HG02884 (cell line): ENCODE data around the gene TFPT.

ENCODE experiments used
- ATAC-seq: cut with Tn5 transposase; IDR thresholded peaks from one replicate; pipeline ENCODE4 v1.9.1; 2021; ENCODE audit warnings: mild to moderate bottlenecking, moderate library complexity; ENCODE audit not compliant: unreplicated experiment

The TFPT gene

DNA sequence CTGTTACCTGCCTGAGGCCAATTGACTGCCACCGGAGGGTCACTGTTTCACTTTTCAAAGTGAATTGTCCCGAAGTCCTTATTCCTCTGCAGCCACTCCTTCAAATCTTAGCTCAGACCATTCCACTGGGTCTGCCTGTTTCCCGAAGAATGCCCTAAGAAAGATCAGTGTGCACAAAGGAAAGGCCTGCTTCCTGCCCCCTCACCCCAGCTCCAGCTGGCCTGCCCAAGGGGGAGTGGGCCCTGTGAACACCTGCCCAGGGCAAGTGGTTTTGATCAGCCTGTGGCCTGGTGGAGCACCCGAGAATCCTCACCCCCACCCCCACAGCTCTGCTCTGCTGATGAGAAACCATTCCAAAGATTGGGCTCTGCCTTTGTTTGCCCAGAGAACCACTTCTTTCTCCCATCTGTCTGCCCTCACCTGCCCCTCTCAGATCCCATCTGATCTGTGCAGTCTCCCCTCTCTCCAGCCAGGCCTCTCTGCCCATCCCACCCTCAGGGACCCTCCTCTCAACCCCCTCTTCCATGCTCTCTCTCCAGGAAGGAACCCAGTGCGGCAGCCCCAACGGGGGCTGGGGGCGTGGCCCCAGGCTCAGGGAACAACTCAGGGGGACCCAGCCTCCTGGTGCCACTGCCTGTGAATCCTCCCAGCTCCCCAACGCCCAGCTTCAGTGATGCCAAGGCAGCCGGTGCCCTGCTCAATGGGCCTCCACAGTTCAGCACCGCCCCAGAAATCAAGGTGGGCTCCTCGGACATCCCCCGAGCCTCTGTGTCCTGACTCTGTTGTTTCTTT, 33.8 kb upstream of the TFPT start:
- ATAC-seq, result no peak

DNA sequence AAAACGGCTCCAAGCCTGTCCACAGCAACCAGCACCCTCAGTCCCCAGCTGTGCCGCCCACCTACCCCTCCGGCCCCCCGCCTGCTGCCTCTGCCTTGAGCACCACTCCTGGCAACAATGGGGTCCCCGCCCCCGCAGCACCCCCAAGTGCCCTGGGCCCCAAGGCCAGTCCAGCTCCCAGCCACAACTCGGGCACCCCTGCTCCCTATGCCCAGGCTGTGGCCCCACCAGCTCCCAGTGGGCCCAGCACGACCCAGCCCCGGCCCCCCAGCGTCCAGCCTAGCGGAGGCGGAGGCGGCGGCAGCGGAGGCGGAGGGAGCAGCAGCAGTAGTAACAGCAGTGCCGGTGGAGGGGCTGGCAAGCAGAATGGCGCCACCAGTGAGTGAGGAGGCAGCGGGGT, 32.7 kb upstream of the TFPT start:
- ATAC-seq, result no peak

DNA sequence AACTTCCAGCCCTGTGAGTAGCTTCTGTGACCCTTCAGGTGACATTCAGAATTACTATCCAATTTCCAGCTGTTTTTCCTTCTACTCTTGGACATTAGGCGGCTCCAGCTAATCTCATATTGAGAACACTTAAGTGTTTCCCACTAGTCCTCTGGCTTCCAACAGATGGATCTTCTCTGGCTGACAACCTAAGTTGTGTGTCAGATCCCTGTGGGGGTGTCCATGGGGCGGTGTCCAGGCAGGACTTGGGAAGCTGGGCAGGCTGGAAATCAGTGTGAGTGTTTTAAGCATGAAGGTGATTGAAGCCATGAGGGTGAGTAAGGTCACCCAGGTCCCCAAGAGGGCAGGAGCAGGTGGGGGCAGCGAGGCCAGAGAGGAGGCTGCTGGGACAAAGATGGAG, 32.2 kb upstream of the TFPT start:
- no peak for ATAC-seq

DNA sequence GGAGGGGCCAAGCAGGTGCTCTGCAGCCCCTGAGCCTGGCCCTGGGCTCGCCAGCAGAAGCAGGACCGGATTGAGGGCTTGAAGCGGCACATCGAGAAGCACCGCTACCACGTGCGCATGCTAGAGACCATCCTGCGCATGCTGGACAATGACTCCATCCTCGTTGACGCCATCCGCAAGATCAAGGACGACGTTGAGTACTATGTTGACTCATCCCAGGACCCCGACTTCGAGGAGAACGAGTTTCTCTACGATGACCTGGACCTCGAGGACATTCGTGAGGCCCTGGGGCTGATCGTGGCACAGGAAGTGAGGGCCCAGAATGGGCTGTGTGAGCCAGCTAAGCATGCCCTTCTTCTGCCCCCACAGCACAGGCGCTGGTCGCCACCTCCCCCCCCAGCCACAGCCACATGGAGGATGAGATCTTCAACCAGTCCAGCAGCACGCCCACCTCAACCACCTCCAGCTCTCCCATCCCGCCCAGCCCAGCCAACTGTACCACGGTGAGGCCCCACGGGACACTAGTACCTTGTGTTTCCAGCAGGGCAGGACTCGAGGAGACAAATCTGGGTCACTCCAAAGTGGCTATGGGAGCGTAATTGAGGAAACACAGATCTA, 30.2 kb upstream of the TFPT start:
- ATAC-seq, result no peak

DNA sequence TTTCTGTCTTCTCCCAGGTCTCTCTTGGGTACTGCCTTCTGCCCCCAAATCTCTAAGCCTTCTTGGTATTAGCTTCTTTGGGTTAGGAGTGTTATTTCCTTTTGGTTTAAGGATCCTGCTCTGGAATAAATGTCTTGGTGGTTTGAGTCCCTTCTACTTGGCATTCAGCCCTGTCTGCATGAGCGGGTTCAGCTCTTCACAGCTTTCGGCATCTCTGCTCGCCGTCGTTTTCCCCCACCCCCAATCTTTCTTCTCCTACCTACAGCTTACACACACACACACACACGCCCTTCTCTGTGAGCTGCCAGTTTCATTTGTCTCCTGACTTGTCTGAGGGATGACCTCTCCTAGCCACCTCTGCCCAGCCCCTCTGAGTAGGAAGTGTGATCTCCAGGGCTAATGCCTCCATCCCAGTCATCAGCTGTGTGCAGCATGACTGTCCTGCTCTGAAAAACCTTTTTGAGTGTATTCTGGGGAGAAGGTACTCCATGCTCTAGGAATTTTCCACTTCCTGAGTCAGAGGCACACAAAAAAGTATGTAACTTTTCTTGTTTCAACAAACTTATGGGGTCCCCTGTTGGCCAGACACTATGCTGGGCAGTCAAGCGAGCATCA, 26.8 kb upstream of the TFPT start:
- ATAC-seq, result no peak

DNA sequence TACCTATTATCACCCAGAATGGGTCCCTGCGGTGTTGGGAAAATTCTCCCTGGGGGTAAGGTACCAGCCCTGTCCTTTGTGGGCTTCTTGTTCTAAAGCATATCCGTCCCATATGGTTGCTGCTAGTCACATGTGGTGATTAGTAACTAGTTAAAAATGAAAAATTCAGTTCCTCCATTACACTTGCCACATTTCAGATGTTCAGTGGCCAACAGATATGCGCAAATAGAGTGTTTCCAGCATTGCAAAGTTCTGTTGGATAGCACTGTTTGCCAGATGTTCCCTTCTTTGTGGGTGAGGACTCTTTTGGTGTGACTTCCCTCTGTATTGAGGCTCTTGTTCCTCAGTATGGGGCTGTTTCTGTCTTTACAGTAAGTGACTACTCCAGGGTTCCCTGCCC, 25.9 kb upstream of the TFPT start:
- ATAC-seq, result no peak

DNA sequence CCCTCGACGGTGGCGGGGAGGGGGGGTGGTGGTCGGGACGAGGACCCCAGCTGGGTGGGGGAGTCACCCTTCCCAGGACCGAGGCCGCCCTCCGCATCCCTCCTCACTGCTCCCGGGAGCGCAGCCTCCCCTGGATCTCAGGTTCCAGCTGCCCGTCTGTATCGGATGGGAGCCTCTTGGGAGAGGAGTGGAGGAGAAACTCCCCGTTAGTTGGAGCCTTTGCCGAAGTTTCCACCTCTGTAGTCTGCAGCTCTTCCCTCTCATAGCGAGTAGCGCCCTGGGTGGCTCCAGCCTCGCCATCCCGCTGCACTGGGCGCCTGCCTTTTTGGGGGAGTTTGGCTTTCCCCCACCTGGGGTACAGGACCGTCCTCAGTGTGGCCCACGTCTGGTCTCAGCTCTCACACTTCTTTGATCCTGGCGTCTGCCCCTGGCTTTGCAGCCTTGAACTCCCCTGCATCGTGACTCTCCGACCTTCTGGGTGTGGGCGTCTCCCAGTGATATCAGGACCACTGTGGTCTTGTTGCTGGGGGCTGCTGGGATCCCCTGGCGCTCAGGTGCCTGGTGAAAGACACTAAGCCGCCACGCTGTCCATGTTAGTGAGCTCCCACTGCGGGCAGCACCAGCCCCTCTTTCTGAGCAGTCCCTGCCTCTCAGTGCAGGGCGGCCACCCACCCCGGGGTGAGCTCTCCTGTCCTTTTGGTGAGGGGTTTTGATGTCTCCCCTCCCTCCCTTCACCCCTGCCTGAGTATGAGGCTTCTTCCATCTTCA, 23.2 kb upstream of the TFPT start:
- no peak for ATAC-seq

DNA sequence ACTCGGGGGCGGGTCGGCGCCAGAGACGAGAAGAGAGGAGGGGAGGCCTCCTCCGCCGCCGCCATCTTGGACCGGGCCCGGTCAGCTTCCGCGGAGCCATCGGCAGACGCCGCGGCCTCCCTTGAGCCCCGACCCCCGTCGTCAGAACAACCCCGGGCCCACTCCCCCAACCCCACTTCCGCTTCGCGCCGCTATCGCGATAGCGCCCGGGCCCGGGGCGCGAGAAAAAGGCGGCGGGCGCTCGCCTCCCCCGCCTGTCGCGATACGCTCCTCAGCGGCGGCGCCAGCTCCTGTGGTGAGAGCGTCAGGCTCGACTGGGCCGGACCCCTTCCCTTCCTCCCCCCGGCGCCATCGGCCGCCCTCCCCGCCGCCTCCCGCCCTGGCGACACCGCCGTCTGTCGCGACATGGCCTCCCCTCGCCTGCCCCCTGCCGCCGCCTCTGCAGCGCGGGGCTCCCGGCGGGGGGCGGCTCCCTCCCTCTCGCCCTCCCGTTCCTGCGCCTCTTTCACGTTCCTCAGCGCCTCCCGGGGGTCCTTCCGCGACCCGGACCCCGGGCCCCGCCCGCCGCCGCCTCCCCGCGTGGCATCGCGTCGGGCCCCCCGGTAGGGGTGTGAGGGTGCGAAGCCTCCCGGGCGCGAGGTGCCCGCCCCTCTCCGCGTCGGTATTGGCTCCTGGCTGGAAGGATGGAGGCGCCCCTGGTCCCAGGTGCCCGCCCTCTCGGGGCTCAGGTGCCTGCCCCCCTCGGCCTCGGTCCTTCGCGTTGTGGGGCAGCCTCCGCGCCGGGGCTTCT, 22.4 kb upstream of the TFPT start, which contains the start of gene CNOT3:
CNOT3 (plus strand) TSS at position 64 of the 790 bp plus-strand sequence. CDS start 5,217 bp downstream, outside the sequence.
- ATAC-seq, result no peak

DNA sequence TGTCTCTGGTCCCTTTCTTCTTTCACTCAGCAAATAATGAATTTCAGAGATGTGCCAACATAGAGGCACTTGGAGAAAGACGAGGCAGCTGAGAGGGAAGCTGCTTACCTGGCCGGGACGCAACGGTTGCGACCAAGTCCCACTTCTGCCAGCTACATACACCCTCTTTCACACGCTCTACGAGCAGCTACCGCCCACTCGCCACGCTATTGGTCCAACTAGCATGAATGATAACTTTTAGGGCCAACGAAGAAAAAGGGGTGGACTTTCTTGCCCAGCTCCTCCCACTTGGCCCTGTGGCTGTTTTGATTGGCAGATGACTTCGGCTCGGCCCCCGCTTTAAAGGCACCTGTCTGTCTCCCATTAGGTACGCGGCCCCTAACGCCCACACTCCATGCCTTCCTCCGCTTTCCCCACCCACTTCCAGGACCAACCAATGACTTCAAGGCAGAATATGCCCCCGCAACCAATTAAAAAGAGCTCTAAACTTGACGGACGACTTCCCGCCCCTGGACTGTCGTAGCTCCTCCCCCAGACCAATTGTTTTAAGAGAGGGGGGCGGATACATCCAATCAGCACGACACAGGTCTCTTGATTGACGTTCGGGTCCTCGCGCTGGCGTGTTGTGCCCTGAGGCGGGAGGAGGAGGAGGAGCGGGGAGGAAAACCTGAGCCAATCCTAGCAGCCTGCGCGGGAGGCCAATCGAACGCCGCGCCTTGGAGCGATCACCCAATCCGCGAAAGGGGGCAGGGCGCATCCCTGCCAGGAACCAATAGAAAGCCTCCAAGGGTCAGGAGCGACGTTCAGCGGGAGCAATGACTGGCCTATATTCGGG, 21.6 kb upstream of the TFPT start:
- peak; percentile 77 for ATAC-seq

DNA sequence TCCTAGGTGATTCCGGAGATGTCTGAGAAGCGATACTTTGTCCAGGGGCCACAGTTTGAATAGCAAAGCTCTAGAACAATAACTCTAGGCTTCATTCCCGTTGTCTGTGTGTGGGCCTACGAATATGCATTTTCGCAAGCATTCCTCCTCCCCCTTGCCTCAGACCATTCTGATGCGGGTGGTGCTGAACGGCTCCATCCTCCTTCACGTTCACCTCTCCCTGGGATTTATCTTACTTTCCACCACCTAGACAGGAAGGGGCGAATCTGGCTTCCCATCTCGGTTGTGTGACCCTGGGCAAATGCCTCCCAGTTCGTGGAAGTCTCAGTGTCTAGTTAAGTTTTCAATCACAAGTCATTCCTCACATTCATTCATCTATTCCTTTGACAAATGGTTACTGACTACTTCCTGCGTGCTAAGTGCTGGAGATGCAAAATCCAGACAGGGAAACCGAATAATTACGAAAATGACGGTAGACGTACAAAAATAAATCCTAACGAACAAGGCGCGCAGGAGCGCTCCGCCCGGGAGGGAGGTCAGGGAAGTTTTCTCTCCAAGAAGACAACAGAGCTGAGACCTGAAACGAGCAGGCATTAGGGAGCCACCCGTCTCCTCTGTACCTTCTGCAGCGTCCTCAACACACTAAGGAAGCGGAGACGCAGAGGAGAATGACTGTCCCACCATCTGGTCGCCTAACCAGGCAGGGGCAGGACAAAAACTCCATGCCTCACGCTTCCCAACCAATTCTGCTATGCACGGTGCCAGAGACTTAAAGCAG, 20.8 kb upstream of the TFPT start:
- no peak for ATAC-seq

DNA sequence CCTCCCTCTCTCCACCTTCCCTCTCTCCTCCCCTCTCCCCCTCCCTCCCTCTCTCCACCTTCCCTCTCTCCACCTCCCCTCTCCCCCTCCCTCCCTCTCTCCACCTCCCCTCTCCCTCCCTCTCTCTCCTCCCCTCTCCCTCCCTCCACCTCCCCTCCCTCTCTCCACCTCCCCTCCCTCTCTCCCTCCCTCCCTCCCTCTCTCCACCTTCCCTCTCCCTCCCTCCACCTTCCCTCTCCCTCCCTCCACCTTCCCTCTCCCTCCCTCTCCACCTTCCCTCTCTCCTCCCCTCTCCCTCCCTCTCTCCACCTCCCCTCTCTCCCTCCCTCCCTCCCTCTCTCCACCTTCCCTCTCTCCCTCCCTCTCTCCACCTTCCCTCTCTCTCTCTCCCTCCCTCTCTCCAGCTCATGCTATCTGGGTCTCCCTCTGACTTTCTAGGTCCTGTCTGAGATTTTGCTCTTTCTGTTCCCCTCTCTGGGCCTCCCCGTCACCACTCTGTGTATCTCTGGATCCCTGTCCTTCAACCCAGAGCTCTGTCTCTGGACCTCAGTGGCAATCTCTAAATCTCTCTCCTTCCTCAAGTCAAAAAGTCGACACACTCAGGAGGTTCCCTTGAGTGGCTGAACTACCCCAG, 18.6 kb upstream of the TFPT start:
- no peak for ATAC-seq

DNA sequence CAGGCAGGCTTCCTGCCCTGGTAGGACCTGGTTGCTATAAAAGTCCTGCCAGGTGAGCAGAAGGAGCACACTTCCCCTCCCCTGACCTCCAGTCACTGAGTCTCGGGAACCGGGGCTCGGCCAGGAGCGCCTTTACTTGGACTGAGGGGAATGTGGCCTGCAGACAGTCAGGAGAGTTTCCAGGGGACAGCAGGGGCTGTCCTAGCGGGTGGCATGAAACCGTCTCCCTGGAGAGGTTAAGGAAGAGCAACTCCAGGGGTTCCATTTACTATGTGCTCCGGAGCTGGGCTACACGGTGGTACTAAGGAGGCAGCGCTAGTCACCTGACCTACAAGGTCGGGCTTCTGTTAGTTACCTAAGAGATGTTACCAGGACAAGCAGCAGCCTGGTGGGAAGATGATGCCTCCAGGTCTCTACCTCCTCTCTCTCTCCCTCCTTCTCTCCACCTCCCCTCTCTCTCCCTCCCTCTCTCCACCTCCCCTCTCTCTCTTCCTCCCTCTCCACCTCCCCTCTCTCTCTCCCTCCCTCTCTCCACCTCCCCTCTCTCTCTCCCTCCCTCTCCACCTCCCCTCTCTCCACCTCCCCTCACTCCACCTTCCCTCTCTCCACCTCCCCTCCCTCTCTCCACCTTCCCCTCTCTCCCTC, 18.0 kb upstream of the TFPT start:
- no peak for ATAC-seq

DNA sequence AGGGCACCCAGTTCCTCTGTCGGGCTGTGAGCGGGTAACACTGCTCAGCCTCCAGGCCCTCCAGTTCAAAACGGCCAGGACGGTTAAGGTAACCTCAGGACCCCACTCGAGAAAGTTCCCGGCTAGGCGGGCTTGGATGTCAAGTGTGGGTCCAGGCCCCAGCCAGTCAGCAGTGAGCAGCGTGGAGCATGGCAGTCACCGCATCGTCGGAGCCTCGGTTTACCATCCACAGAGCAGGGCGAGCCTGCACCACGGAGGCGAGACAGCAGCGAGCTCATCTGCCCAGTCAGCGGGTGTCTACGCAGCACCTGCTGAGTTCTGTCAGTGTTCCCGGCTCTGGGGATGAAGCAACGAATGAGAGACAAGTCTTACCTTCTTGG, 14.2 kb upstream of the TFPT start:
- ATAC-seq, result no peak

DNA sequence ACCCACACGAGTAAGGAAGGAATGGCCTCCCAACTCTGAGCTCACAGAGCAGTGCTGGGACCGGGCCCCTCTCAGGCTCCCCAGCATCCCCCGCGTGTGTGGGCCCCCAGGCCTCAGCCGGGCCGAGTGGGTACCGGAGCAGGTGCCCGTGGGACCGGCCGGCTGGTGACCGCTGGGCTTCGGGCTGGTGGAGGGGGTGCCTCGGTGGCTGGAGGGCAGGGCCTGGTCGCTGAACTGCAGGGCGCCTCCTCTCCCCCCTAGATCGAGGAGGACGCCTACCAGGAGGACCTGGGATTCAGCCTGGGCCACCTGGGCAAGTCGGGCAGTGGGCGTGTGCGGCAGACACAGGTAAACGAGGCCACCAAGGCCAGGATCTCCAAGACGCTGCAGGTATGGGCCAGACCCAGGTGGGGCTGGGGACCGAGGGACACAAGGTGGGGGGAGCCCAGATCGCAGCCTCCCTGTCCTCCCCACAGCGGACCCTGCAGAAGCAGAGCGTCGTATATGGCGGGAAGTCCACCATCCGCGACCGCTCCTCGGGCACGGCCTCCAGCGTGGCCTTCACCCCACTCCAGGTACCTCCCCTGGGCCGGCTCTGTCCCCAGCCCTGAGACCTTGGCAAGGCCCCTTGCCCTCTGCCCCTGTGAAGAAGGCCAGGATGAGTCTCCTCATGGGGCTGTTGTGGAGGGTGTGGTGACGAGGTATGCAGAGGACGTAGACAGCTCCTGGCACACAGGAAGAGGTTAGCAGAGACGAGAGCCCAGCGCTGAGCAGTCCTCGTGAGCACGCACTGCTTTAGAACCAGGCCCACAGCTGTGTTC, 13.5 kb upstream of the TFPT start:
- ATAC-seq, result no peak

DNA sequence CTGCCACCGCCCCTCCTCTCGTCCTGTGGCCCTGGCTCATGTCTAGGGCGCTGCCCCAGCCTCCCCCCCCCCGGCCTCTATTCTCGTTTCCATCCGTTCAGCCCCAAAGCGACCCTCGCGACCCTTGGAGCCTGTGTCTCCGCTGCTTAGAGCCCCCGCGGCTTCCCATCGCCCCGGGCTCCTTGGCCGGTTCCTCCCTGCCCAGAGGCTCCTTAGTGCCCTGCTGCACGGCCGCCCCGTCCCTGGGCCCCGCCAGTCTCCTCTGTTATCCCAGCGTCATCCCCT, 12.9 kb upstream of the TFPT start:
- ATAC-seq, result no peak

DNA sequence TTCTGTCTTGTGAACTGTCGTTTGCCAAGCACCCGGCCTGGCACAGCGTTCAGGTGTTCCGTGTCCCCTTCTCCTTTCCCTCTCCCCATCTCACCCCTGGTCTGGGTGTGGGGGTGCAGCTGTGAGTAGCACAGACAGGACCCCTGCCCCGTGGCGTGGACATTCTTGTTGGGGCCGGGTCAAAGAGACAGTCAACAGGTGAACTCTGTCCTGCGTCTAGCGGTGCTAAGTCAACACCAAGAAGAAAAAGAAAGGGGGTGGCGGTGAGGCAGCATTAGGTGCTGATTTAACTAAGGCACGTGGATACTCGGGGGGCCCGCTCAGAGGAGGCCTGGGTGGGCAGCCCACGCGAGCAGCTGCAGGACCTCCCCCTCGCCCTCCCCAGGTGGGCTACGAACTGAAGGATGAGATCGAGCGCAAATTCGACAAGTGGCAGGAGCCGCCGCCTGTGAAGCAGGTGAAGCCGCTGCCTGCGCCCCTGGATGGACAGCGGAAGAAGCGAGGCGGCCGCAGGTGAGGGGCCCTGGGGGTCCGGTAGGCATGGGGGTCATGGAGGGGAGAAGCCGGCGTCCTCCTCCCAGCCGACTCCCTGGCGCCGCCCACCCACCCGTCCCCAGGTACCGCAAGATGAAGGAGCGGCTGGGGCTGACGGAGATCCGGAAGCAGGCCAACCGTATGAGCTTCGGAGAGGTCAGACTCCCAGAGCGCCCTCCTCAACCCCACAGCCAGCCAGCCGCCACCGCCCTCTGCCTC, 12.4 kb upstream of the TFPT start:
- no peak for ATAC-seq

DNA sequence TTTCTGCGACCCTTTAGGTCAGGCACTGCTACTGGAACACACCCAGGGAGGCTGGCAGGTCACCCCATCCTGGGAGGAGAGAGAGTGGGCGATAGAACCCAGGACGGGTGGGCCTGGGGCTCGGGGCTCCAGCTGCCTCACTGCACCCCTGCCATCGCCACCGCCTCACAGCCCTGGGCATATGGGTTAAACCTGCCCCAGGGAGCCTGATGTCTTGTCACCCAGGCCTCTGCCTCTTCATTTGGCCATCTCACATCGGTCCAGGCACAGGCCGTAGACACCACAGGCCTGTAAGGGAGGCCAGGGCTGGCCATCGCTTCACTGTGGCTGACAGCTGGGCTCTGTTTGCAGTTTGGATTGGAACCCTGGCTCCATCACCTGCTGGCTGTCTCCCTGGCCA, 10.3 kb upstream of the TFPT start:
- no peak for ATAC-seq
